HUES64 (cell line): ENCODE results near the gene PDE4D.
A peak's percentile ranks its signal among the peaks of the same experiment; 100 is the strongest.

ENCODE experiments used
- H3K27ac ChIP-seq: 2 replicates; pipeline ENCODE4 v1.7.0; 2013; ENCODE audit warnings: low read depth, low read length, inconsistent platforms
- H3K27me3 ChIP-seq: 2 replicates; pipeline ENCODE4 v1.6.1; 2013; ENCODE audit warnings: mild to moderate bottlenecking, low read length; ENCODE audit not compliant: insufficient read depth
- H3K36me3 ChIP-seq: 2 replicates; pipeline ENCODE4 v1.6.1; 2013; ENCODE audit warnings: mild to moderate bottlenecking, low read length; ENCODE audit not compliant: insufficient read depth
- H3K4me1 ChIP-seq: 2 replicates; pipeline ENCODE4 v1.6.1; 2013; ENCODE audit warnings: mild to moderate bottlenecking, low read length, moderate library complexity; ENCODE audit not compliant: insufficient read depth
- H3K4me3 ChIP-seq: 2 replicates; pipeline ENCODE4 v1.5.1; 2013; ENCODE audit warnings: mild to moderate bottlenecking, low read length, moderate library complexity
- H3K9ac ChIP-seq: 2 replicates; pipeline ENCODE4 v1.6.1; 2013; ENCODE audit warnings: mild to moderate bottlenecking, low read depth, low read length
- H3K9me3 ChIP-seq: 2 replicates; pipeline ENCODE4 v1.6.1; 2013; ENCODE audit warnings: low read depth, low read length; ENCODE audit not compliant: insufficient read depth
- WGBS: fragments of 150-250, 120-280 bp; methylation state at CpG from one replicate; pipeline ENCODE4 v1.1.7; 2013; ENCODE audit warnings: missing lambda C conversion rate; 5-methylcytosine and 5-hydroxymethylcytosine counted together

PDE4D gene

DNA sequence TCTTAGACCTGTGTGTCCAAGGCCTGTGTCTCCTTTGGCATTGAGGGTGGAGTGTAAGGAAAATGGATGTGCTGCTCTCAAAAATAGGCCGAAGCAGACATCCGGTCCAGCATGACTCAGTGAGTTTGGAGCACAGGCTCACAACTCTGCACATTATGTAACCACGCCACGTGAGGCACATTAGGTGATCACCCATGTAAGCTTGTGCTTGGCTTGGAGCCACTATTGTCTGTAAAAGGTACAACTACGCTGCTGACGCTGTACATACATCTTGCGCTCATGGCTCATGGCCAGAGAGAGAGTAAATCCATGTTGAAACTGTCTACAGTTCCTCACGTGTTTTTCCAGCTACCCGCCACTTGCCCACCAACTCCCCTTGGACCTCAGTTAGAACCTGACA, 177.5 kb downstream of the PDE4D start:
- Histone ChIP-seq H3K4me1 (peaks cover 7% of the 10 kb centered on the region), H3K27ac (no peak overlapping the region), H3K27me3 (no peaks in the 10 kb centered on the region), H3K9me3 (peaks cover 28% of the 10 kb centered on the region), H3K9ac (no peak overlapping the region), H3K36me3 (0 out of 2 replicates have a peak, but pooled peaks cover 5% of the 10 kb centered on the region), H3K4me3 (no peak overlapping the region)
- 96% methylated on average over 9 of the region's 9 CpGs for WGBS

DNA sequence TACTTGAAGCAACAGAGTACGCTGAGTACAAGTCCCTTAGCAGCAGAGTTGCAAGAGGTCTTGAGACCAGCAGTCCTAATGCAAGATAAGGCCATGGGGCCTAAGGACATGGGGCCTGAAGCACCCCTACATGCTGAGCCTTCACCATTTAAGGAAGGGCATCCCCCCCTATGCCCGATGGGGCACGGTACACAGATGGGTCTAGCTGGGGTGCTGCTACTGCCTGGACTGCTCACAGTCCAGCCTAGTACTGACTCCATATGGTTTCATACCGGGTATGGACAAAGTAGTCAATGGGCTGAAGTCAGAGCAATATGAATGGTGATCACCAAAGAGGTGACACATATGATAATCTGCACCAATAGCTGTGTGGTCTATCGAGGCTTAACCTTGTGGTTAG, 178.3 kb downstream of the PDE4D start:
- WGBS, result 95% methylated on average over 5 of the region's 5 CpGs
- Histone ChIP-seq H3K4me3 (no peak overlapping the region), H3K36me3 (0 out of 2 replicates have a peak, but pooled peaks cover 5% of the 10 kb centered on the region), H3K27ac (no peak overlapping the region), H3K4me1 (peaks cover 15% of the 10 kb centered on the region), H3K9me3 (peaks cover 28% of the 10 kb centered on the region), H3K27me3 (no peaks in the 10 kb centered on the region), H3K9ac (no peak overlapping the region)

DNA sequence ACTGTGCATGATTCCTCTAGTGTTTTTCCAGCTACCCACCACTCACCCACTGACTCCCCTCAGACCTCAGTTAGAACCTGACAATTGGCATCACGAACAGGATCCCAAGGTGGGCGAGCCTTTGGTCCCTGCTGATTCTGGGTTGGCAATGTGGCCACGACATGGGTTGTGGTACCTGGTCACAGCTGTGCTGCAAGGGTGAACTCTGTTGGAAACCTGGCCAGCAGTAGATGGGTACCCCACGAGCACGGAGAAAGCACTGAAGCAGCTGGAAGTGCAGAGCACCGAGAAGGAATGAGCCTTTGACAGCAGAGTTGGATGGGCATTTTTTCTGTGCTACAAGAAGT, 180.1 kb downstream of the PDE4D start:
- Histone ChIP-seq H3K4me3 (no peak overlapping the region), H3K9me3 (peaks cover 28% of the 10 kb centered on the region), H3K4me1 (peaks cover 32% of the 10 kb centered on the region), H3K27me3 (no peaks in the 10 kb centered on the region), H3K27ac (no peak overlapping the region), H3K9ac (no peak overlapping the region), H3K36me3 (0 out of 2 replicates have a peak, but pooled peaks cover 5% of the 10 kb centered on the region)
- WGBS, result 86% methylated on average over 6 of the region's 6 CpGs

DNA sequence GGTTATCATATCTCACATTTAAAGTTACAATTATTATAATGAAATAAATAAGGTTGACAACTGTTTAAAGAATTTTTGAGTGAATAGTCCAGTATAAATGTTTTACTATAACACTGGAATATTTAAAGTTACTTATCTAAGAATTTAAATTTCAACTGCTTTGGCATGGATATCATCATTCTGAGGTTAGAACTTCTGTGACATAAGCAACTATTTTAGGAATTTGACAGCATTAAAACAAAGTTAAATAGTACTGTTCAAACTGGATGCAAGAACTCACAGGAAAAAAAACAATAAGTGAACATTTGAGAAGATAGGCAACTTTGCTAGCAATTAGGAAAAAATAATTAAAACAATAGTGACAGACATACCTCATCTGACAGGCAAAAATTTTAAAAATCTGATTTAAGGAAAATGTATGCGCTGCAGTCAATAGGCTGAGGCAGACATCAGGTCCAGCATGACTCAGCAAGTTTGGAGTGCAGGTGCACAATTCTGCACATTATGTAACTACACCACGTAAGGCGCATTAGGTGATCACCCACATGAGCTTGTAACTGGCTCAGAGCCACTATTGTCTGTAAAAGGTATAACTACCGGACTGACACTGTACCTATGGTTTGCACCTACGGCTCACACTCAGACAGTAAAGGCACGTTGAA, 180.6 kb downstream of the PDE4D start:
- Histone ChIP-seq H3K4me3 (no peak overlapping the region), H3K27me3 (no peaks in the 10 kb centered on the region), H3K36me3 (0 out of 2 replicates have a peak, but pooled peaks cover 5% of the 10 kb centered on the region), H3K9ac (no peak overlapping the region), H3K9me3 (peaks cover 28% of the 10 kb centered on the region), H3K27ac (no peak overlapping the region), H3K4me1 (peaks cover 37% of the 10 kb centered on the region)
- 97% methylated on average over 6 of the region's 6 CpGs for WGBS

- Histone ChIP-seq H3K36me3 (0 out of 2 replicates have a peak, but pooled peaks cover 5% of the 10 kb centered on the region), H3K9ac (no peak overlapping the region), H3K4me3 (no peak overlapping the region), H3K27me3 (no peaks in the 10 kb centered on the region), H3K4me1 (peaks cover 39% of the 10 kb centered on the region), H3K27ac (peak overlapping the region; percentile 95; the same call in 1 of the 2 replicates), H3K9me3 (peaks cover 28% of the 10 kb centered on the region)
- WGBS, result no CpG with 5 or more reads among the region's 1 CpG
Measured at GRCh38 chr5:59711310-59711709, 182.2 kb downstream of the PDE4D start.

DNA sequence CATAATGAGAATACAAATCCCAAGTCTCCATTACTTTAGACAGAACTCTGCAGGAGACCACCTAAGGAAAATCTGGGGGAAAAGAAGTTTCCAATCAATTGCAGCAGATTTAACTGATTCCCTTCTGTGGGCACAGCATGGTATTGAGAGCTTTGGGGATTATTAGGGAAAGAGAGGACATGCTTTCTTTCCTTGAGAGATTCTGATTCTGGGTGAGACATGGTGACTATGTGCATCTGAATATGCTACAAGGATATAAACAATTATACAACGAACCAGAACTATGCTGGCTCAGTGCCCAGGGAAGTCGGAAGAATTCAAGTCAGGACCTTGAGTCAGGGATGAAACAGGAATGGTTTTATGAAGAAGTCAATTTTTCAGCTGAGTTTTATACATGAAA, 183.7 kb downstream of the PDE4D start:
- Histone ChIP-seq H3K27ac (peak overlapping the region; percentile 95), H3K4me3 (peak overlapping the region; percentile 9), H3K9me3 (peaks cover 25% of the 10 kb centered on the region), H3K9ac (peak overlapping the region; percentile 29; the same call in 1 of the 2 replicates), H3K36me3 (0 out of 2 replicates have a peak, but pooled peaks cover 5% of the 10 kb centered on the region), H3K4me1 (peaks cover 52% of the 10 kb centered on the region), H3K27me3 (no peaks in the 10 kb centered on the region)
- WGBS, result 1% methylated on average over 2 of the region's 2 CpGs

DNA sequence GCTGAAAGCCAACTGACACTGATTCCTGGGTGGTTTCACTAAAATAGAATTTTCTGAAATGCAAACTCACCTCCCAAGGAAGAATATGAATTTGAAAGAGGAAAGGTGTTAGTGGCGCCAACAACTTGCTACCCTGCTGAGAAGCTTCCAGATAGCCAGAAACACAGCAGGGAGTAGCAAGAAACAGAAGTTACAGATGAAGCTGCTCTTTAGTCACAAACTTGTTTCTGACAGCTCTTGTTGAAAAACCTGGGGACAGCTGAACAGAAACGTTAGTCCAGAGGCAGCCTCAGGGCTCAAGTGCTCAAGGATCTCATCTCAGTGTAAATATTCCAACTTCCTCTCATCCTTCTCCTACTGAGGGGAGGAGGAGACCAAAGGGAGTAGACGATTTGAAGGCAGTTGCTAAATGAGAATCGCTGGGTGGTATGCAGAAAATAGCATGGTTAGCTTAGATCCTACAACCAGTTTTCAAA, 184.1 kb downstream of the PDE4D start:
- WGBS, result 3% methylated on average over 4 of the region's 4 CpGs
- H3K9me3 ChIP-seq, result peaks cover 20% of the 10 kb centered on the region
- H3K9ac ChIP-seq, result no peak overlapping the region
- H3K36me3 ChIP-seq, result 0 out of 2 replicates have a peak, but pooled peaks cover 5% of the 10 kb centered on the region
- peaks cover 57% of the 10 kb centered on the region for H3K4me1 ChIP-seq
- peak overlapping the region; percentile 95 for H3K27ac ChIP-seq
- H3K27me3 ChIP-seq, result no peaks in the 10 kb centered on the region
- H3K4me3 ChIP-seq, result peak overlapping the region; percentile 9

DNA sequence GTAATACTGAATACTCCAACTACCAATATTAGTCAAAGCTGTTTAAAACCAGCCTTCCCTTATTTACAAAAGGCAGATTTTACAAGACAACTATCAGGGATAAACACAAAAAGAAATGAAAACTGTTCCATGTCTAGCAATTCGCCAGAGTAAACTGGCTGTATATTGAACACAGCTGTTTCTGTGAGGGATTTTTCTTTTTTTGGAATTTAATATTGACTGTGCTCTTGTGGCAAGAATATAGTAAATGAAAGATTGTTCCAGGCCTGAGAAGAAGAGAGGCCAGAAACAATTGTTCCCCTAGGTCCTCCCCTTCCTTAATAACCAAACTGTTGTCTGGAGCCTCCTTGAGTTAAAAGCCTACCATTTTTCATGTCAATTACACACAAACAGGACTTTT, 188.6 kb downstream of the PDE4D start:
- 75% methylated on average over 1 of the region's 1 CpG for WGBS
- peak overlapping the region; percentile 39; the same call in 1 of the 2 replicates for H3K27ac ChIP-seq
- H3K9ac ChIP-seq, result no peak overlapping the region
- no peaks in the 10 kb centered on the region for H3K36me3 ChIP-seq
- no peak overlapping the region for H3K4me3 ChIP-seq
- no peaks in the 10 kb centered on the region for H3K9me3 ChIP-seq
- no peaks in the 10 kb centered on the region for H3K27me3 ChIP-seq
- H3K4me1 ChIP-seq, result peaks cover 45% of the 10 kb centered on the region

- Histone ChIP-seq H3K4me3 (no peak overlapping the region), H3K36me3 (no peaks in the 10 kb centered on the region), H3K9me3 (no peaks in the 10 kb centered on the region), H3K4me1 (peaks cover 34% of the 10 kb centered on the region), H3K27ac (no peak overlapping the region), H3K27me3 (no peaks in the 10 kb centered on the region), H3K9ac (no peak overlapping the region)
- WGBS, result 100% methylated on average over 1 of the region's 2 CpGs
Measured at GRCh38 chr5:59703789-59704188, 189.7 kb downstream of the PDE4D start.

GRCh38 chr5:59698207-59699178, 195.0 kb downstream of the PDE4D start:
- Histone ChIP-seq H3K4me1 (peaks cover 8% of the 10 kb centered on the region; the same call in 1 of the 2 replicates), H3K27me3 (no peaks in the 10 kb centered on the region), H3K27ac (no peak overlapping the region), H3K9me3 (no peaks in the 10 kb centered on the region), H3K4me3 (no peak overlapping the region), H3K9ac (no peak overlapping the region), H3K36me3 (no peaks in the 10 kb centered on the region)
- WGBS, result 94% methylated on average over 4 of the region's 6 CpGs

DNA sequence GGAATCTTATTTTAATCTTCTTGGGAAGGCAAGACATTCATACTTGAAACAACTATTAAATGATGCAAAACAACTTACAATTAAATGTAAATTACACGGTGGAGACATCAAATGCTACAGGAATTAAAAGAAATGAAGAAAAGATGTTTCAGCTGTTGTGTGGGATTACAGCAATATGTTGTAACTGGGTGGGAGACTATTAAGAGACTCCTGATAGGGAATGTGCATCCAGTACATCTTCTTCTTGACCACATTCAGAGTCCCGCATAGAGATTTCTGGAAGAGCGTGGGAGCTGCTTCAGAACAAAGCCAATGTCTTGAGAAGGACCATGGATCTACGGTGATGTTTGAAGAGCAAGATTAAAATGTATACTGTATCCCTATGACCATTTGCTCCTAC, 199.1 kb downstream of the PDE4D start:
- Histone ChIP-seq H3K27me3 (no peaks in the 10 kb centered on the region), H3K9ac (no peak overlapping the region), H3K9me3 (no peaks in the 10 kb centered on the region), H3K27ac (no peak overlapping the region), H3K4me1 (peaks cover 6% of the 10 kb centered on the region; the same call in 1 of the 2 replicates), H3K4me3 (no peak overlapping the region), H3K36me3 (no peaks in the 10 kb centered on the region)
- WGBS, result 97% methylated on average over 3 of the region's 4 CpGs
